ENCODE measurements around the gene HLA-DMA. TPM values are rescaled to one million over a fixed set of nuclear protein-coding genes. Genes with fewer than 3 reads are reported as not detected.

The HLA-DMA gene
- total RNA-seq, 2 experiments from 2014 or later: 57.9 to 60.9 TPM

DNA sequence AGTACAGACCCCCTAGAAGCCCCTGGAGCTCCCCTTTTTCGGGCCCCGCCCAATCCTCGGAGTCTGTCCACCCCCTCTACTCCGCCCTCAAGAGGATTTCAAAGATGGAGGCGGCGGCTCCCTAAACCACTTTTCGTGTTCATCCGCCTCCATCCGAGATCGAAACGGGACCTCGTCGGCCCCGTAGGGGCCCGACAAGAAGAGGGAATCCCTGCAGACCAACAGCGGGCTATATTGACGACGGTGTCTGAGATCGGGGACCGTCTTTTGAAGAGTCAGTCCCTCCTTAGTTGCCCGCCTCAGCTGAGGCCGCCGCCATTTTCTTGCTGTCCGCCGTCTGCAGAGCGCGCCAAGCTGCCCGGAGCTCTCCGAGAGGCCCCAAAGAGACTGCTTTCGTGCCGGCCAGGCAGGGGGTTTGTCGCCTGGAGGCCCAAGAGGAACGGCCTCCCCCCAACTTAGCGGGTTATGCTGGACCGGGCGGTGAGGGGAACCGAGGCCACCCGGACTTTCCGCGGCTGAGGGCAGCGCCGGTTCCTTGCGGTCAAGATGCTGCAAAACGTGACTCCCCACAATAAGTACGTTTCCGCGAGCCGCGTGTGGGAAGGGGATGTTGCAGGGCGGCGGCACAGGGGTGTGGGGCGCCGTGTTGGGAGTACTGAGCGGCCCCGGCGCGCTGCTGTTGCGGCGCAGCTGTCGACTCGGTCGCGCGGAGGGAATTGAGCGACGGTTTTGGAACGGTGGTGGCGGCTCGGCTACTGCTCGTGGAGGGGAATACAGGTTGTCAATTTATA is 19.7 kb upstream of the HLA-DMA start:
- peaks cover 75% of the 10 kb centered on the region for H3K36me3 Mint-ChIP-seq
- H3K4me3 Mint-ChIP-seq: peak overlapping the region; percentile 94

DNA sequence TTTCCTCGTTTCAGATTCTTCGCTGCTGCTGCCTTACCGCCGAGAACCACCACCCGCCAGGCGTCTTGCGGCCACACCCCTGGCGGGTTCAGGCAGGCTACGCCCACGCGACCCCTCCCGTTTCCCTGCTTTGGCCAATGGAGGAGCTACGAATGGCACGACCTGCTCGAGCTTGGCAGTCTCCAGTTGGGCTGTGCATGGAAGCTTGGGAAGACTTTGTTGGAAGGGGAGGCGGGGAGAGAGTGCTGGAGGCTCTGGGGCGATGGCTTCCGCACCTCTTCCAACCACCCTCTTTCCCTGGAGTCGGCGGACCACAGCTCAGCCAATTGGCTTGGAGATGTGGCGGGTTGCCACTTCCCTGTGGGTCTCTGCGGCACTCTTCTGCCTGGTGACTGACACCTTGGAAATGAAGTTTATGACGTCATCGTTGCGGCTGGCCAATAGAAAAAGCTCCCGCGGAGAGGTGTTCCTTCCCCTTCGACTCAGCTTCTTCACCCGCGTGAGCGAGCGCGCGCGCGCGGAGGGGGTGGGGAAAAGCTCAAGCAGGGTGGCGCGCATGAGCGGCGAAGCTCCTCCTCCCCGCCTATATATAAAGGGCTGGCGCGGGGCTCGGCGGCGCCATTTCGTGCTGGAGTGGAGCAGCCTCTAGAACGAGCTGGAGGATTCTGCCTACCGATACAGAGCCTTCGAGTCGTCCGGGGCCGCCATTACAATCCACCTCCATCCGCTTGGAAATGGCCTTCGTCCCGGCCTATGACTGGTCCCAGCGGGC is 18.9 kb upstream of the HLA-DMA start:
- peaks cover 24% of the 10 kb centered on the region for H3K4me1 Mint-ChIP-seq
- no peaks in the 10 kb centered on the region for H3K9me3 Mint-ChIP-seq (ENCODE audit: low read depth)
- H3K27me3 Mint-ChIP-seq: no peaks in the 10 kb centered on the region
- H3K36me3 Mint-ChIP-seq: peaks cover 67% of the 10 kb centered on the region
- ATAC-seq (peak; percentile 41), DNase-seq (peak; percentile 100)
- peak overlapping the region; percentile 94 for H3K4me3 Mint-ChIP-seq
- peak overlapping the region; percentile 99 for H3K27ac Mint-ChIP-seq
- CTCF ChIA-PET: interaction anchor here (0.6 to 17.8 kb wide), 23 partner anchors 10 to 779 kb away, joined by 3 to 249 read pairs (median 5); partner anchors contain the start of genes GPSM3, HLA-DMA, HLA-DPA1 and PSMB9

More for the DNA sequence above, 19.7 kb upstream of the HLA-DMA start:
- peak; percentile 0 for ATAC-seq
- H3K9me3 Mint-ChIP-seq (ENCODE audit: low read depth): no peaks in the 10 kb centered on the region
- no peaks in the 10 kb centered on the region for H3K27me3 Mint-ChIP-seq
- peak; percentile 80 for DNase-seq
- CTCF ChIA-PET: interaction anchor here (0.7 to 17.8 kb wide), 21 partner anchors 11 to 780 kb away, joined by 3 to 249 read pairs (median 6); partner anchors contain the start of genes GPSM3, HLA-DMA, PSMB9 and TAP1
- H3K4me1 Mint-ChIP-seq: peaks cover 26% of the 10 kb centered on the region
- H3K27ac Mint-ChIP-seq: peak overlapping the region; percentile 99

DNA sequence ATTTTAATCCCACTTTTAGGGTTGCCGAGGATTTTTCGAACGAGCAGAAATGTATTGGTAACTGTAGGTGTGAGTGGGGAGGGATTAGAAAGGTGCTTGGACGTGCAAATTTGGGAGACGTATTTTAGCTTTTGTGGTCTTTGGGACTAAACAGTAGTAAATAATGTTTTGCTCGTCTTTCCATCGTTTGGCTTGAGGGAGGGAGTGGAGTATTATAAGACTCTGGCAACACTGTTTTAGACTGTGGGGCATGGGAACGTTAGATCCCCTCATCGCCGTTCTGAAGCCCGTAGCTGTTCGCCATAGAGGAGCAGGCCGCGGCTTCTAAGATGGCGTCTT is 18.3 kb upstream of the HLA-DMA start:
- Mint-ChIP-seq H3K27ac (peak overlapping the region; percentile 99), H3K27me3 (no peaks in the 10 kb centered on the region), H3K4me3 (peak overlapping the region; percentile 94), H3K36me3 (peaks cover 61% of the 10 kb centered on the region), H3K4me1 (peaks cover 22% of the 10 kb centered on the region), H3K9me3 (ENCODE audit: low read depth) (no peaks in the 10 kb centered on the region)
- CTCF ChIA-PET: interaction anchor here (0.7 to 17.8 kb wide), 19 partner anchors 10 to 778 kb away, joined by 3 to 249 read pairs (median 6); partner anchors contain the start of genes GPSM3, HLA-DMA, PSMB9 and RPS18
- no peak for DNase-seq
- ATAC-seq: no peak

DNA sequence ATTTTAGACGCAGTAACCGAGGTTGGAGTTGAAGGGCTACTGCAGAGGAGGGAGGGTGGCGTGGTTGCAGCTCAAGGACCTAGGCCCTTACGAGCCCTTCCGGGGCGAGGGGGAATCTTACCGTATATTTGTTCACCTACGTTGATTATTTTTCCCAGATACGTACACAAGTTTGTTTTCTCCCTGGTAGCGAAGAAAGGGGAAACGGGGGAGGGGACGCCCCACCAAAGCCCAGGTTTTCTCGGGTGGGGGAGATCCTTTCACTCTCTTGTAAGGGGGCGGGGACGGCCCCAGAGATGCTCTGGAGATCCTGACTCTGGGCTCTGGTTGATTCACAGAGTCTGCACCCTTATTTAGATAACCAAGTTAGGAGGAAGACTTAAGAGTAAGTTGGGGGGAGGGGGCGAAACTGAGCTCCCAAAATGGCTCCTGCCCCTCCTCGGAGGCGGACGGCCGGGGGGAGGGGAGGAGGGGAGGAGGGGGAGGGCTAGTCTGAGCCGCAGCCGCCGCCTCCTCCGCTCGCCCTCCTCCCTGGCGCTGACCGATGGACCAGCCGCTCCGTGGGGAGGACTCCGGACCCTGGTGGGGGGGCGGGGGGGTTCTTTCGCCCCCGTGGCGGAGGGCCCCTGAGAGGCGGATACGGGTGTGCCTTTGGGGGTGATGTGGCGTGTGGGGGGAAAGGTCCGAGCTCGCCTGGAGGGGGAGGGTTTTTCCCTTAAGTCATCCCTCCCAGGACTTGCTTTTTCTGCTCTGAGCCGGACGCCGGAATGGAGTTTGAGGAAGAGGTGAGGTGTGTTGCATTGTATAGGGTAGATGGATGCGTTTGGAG is 17.7 kb upstream of the HLA-DMA start:
- peaks cover 21% of the 10 kb centered on the region for H3K4me1 Mint-ChIP-seq
- no peaks in the 10 kb centered on the region for H3K27me3 Mint-ChIP-seq
- DNase-seq: peak; percentile 91
- peak overlapping the region; percentile 99 for H3K27ac Mint-ChIP-seq
- peak overlapping the region; percentile 94 for H3K4me3 Mint-ChIP-seq
- peaks cover 55% of the 10 kb centered on the region for H3K36me3 Mint-ChIP-seq
- ATAC-seq: peak; percentile 3
- CTCF ChIA-PET: interaction anchor here (0.7 to 17.8 kb wide), 11 partner anchors 9 to 778 kb away, joined by 3 to 249 read pairs (median 19); partner anchors contain the start of genes GPSM3, HLA-DMA, PSMB9 and RPS18
- no peaks in the 10 kb centered on the region for H3K9me3 Mint-ChIP-seq (ENCODE audit: low read depth)

DNA sequence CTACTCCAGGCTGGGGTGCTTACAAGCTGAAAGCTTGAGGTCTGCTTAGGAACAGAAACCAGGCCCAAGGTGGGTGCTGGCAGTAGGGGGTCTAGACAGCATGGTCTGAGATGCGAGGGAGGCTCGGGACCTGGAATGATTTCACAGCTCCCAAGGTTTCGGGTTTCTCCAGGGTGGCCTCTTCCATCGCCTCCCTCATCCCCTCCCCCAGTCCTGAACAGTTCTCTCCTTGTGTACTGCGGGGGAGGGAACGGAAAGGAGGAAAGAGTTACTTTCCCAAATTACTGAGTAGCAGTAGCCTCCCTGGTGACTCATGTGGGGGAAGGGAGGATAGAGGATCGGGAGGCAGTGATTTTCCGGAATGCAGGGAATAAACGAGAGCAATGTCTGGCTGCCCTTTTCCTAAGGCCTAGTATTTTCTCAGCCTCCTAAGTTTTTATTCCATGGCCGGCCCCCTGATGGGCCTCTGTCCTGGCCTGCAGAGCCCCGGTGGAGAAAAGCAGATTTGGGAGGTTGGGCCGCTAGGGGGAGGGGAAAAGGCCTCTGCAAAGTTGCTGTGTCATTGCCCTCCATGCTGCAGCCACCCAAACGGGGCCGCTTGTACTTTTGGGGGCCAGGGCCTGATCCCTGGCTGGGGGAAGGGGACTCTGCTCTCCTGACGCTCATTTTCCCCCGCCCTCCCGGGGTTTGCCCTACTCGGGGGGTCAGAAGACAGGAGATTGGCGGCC is 17.0 kb upstream of the HLA-DMA start:
- Mint-ChIP-seq H3K36me3 (peaks cover 50% of the 10 kb centered on the region), H3K27ac (peak overlapping the region; percentile 99), H3K9me3 (ENCODE audit: low read depth) (no peaks in the 10 kb centered on the region), H3K4me3 (peak overlapping the region; percentile 94), H3K4me1 (peaks cover 23% of the 10 kb centered on the region), H3K27me3 (no peaks in the 10 kb centered on the region)
- ATAC-seq: peak; percentile 0
- CTCF ChIA-PET: interaction anchor here (0.9 to 17.8 kb wide), 9 partner anchors 14 to 130 kb away, joined by 3 to 249 read pairs (median 29); partner anchors contain the start of genes HLA-DMA, HLA-DMB, PSMB9 and TAP1
- peak; percentile 90 for DNase-seq

DNA sequence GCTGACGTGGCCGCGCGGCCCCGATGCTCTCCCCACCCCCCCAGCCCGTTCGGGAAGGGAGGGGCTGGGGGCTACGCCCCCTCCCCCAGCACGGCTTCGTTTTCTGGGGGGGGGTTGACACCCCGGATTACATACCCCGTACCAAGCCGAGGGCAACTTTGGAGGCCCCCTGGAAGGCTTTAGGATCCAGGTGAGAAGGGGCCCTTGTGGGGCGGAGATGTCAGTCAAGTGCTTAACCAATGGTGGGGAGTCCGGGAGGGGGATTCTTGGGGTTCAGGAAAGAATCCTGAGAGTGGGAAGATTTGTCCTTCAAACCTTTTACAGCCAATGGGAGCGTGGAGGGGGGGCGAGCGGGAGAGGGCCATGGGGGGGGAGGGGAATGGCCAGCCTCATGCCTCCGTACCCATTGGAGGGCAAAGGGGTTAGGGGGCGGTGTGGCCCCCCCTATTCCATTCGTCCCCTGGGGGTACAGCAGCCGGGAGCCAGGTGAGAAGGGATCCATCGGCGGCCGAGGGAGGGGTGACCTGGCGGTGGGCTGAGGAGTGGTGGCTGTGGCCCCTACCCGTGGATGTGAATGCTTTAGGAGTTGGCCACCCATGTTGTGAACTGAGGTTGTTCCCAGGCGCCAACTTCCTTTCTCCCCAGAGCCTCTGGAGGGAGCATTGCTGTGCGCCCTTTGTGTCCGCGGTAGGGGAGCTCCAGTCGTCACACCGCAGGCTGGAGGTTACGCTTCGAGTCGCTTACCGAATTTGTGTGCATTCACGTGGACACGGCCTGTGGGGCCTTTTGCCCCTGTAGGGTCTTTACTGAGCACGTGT is 16.2 kb upstream of the HLA-DMA start:
- peak overlapping the region; percentile 94 for H3K4me3 Mint-ChIP-seq
- ATAC-seq (no peak), DNase-seq (peak; percentile 82)
- H3K9me3 Mint-ChIP-seq (ENCODE audit: low read depth): no peaks in the 10 kb centered on the region
- no peaks in the 10 kb centered on the region for H3K27me3 Mint-ChIP-seq
- CTCF ChIA-PET: interaction anchor here (0.9 to 17.8 kb wide), 9 partner anchors 14 to 129 kb away, joined by 3 to 249 read pairs (median 24); partner anchors contain the start of genes HLA-DMA, HLA-DMB, PSMB9 and TAP1
- H3K36me3 Mint-ChIP-seq: peaks cover 45% of the 10 kb centered on the region
- peak overlapping the region; percentile 99 for H3K27ac Mint-ChIP-seq
- peaks cover 27% of the 10 kb centered on the region for H3K4me1 Mint-ChIP-seq

DNA sequence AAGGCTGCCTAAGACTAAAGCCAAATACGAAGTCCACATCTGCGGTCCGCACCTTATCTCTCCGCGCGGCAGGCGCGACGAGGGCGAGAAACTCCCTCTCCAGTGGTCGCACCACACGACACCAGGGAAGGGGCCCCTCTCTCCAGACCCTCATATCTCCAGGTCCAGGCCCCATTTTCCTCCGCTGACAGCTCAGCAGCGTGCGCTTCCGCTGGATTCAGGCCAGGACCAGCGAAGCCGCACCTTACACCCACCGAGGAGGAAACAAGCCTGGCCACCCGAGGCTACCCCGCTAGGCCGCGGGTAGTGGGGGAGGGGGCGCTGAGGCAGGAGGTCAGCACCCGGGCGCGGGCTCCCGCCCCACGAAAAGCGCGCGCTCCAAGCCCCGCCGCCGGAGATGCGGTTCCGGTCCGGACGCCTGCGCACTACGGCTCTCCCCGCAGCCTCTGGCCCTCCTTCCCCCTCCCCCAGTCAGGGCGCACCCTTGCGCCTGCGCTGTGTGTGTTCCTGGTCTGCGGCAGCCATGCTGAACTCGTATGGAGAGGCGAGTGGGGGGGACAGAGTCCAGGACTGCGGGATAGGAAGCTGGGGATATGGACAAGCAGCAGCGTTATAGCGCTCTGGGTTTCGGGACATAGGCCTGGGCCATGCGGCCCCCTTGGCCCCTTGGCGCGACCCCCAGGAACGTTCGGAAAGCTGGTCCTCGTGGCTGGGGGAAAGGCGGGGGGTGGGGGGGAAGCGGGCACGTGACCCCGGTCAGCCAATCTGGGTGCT is 15.4 kb upstream of the HLA-DMA start, which contains the start of gene BRD2:
Gene BRD2 (plus strand): TSS at position 502 of the 774 bp plus-strand sequence. CDS start 4,305 bp downstream, outside the sequence.
- CTCF ChIA-PET: interaction anchor here (1.1 to 17.8 kb wide), 12 partner anchors 14 to 130 kb away, joined by 3 to 249 read pairs (median 12); partner anchors contain the start of genes HLA-DMA, HLA-DMB, PSMB9 and TAP1

DNA sequence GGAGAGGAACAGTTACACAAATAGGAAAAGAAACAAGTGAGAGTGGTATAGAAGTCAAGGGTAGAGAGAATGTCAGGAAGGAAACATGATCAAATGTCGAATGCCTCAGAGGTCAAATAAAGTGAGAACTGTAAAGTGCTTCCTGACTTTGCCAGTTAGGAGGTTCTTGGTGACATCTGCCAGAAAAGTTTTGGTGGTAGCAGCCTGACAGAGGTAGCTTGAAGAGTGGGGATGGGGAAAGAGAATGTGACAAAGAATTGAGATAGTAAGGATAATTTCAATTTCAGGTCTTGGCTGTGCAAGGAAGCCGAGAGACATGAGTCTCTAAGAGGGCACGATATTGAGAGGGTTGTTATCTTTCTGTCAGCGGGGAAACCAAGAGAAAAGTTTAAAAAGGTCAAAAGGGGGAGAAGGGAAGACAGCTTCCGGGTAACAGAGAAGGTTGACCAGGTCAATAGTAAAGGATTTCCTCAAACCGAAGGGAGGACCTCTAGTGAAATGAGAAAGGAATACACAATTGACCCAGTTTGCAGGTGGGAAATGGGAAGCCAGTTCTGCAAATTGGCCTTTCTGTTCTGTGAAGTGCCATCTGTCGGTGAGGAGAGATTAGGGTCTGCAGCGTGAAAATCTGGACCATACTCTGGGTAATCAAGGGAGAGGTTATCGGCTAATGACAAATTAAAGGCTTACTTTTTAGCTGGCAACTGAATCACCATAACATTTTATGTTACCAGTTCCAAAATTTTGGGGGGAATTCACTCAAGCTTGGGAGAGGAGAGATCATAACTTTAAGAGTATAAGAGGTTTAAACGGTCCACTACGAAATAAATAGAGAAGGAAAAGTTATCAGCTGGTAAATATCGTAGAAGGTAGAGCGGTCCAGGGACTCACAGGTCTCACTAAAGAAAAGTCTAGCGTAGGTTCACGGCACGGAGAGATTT is 14.5 kb upstream of the HLA-DMA start:
- no peak for ATAC-seq
- peaks cover 33% of the 10 kb centered on the region for H3K36me3 Mint-ChIP-seq
- peaks cover 34% of the 10 kb centered on the region for H3K4me1 Mint-ChIP-seq
- H3K9me3 Mint-ChIP-seq (ENCODE audit: low read depth): no peaks in the 10 kb centered on the region
- H3K4me3 Mint-ChIP-seq: peak overlapping the region; percentile 94
- peak overlapping the region; percentile 99 for H3K27ac Mint-ChIP-seq
- no peaks in the 10 kb centered on the region for H3K27me3 Mint-ChIP-seq
- CTCF ChIA-PET: interaction anchor here (0.8 to 17.8 kb wide), 13 partner anchors 13 to 129 kb away, joined by 3 to 249 read pairs (median 9); partner anchors contain the start of genes HLA-DMA, HLA-DMB, PSMB9 and TAP1
- DNase-seq: peak; percentile 62

More for the DNA sequence above, 15.4 kb upstream of the HLA-DMA start, which contains the start of gene BRD2:
- ATAC-seq: peak; percentile 50
- Mint-ChIP-seq H3K9me3 (ENCODE audit: low read depth) (no peaks in the 10 kb centered on the region), H3K4me3 (peak within 1 kb of the TSS; percentile 94), H3K27me3 (no peaks in the 10 kb centered on the region), H3K36me3 (peaks cover 40% of the 10 kb centered on the region), H3K27ac (peak within 1 kb of the TSS; percentile 99), H3K4me1 (peaks cover 30% of the 10 kb centered on the region)
- peak; percentile 99 for DNase-seq

DNA sequence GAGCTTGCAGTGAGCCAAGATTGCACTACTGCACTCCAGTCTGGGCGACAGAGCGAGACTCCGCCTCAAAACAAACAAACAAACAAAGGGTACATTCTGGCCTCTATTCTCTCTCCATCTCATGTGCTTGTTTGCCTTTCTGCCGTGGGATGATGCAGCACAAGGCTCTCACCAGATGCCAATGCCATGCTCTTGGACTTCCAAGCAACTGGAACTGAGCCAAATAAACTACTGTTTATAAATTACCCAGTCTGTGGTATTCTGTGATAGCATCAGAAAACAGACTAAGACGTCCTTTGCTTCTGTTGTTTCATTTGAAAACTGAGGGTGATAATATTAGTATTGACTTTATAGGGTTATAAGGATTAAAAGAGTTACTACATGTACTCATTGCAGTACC is 11.9 kb upstream of the HLA-DMA start:
- Mint-ChIP-seq H3K27me3 (no peaks in the 10 kb centered on the region), H3K4me3 (no peak overlapping the region), H3K27ac (no peak overlapping the region)

DNA sequence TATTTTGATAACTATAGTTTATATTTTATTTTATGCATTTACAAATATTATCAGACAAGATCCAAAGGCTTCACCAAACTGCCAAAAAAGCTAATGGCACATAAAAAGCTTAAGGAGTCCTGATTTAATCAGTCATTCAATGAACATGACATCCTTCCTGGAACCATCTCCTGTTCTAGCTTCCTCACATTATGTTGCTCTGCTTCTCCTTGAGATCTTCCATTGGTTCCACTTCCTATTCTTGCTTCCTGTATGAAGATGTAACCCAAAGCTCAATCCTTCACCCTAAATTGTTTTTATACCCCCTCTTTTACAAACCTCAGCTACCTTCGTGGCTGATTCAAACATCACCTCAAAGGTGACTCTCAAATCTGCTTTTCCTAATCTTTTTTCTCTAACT is 11.0 kb upstream of the HLA-DMA start:
- Mint-ChIP-seq H3K36me3 (peaks cover 22% of the 10 kb centered on the region), H3K4me1 (peaks cover 52% of the 10 kb centered on the region), H3K27ac (no peak overlapping the region), H3K9me3 (ENCODE audit: low read depth) (no peaks in the 10 kb centered on the region), H3K4me3 (no peak overlapping the region), H3K27me3 (no peaks in the 10 kb centered on the region)
- no peak for ATAC-seq
- no peak for DNase-seq
- CTCF ChIA-PET: interaction anchor here (0.6 to 17.8 kb wide), 8 partner anchors 9 to 234 kb away, joined by 3 to 249 read pairs (median 4); partner anchors contain the start of genes HLA-DMA and TAP2

More for the DNA sequence above, 11.9 kb upstream of the HLA-DMA start:
- Mint-ChIP-seq H3K36me3 (peaks cover 22% of the 10 kb centered on the region), H3K4me1 (peaks cover 48% of the 10 kb centered on the region), H3K9me3 (ENCODE audit: low read depth) (no peaks in the 10 kb centered on the region)
- DNase-seq (no peak), ATAC-seq (no peak)
- CTCF ChIA-PET: interaction anchor here (1.1 to 17.8 kb wide), 3 partner anchors 10 to 71 kb away, joined by 3 to 249 read pairs (median 3); partner anchors contain the start of gene HLA-DMA
